Measurements from ENCODE around the gene LRRC23. TPM values are rescaled to one million over a fixed set of nuclear protein-coding genes. Genes with fewer than 3 reads are reported as not detected.
A peak's percentile ranks its signal among the peaks of the same experiment; 100 is the strongest.
"Not testable (repeated sequence)": the region's sequence is repeated elsewhere in the genome, so short reads cannot be mapped to it uniquely, and the experiment has no call there.

The LRRC23 gene
- total RNA-seq, 1 experiment from 2014 or later = 5.1 TPM

GRCh38 chr12:6873094-6874014 lies 31.3 kb upstream of the LRRC23 start, which contains the start of gene SPSB2:
Gene SPSB2 (minus strand): TSS chr12:6873303. CDS start chr12:6872901, 402 bp downstream.
- H4K20me1 ChIP-seq (ENCODE audit: low read length) = peaks cover 19% of the 10 kb centered on the region
- TF ChIP-seq, protein P1, sequence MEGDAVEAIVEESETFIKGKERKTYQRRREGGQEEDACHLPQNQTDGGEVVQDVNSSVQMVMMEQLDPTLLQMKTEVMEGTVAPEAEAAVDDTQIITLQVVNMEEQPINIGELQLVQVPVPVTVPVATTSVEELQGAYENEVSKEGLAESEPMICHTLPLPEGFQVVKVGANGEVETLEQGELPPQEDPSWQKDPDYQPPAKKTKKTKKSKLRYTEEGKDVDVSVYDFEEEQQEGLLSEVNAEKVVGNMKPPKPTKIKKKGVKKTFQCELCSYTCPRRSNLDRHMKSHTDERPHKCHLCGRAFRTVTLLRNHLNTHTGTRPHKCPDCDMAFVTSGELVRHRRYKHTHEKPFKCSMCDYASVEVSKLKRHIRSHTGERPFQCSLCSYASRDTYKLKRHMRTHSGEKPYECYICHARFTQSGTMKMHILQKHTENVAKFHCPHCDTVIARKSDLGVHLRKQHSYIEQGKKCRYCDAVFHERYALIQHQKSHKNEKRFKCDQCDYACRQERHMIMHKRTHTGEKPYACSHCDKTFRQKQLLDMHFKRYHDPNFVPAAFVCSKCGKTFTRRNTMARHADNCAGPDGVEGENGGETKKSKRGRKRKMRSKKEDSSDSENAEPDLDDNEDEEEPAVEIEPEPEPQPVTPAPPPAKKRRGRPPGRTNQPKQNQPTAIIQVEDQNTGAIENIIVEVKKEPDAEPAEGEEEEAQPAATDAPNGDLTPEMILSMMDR (conservative IDR thresholded peaks at IDR 0.05; ENCODE audit: low read depth, low read length) = no peak
- TF ChIP-seq EZH2phosphoT487 (IDR thresholded peaks at IDR 0.05; ENCODE audit: borderline replicate concordance, low read length) (no peak), EZH2 (IDR thresholded peaks at IDR 0.05; ENCODE audit: low read length, unreplicated experiment) (no peak)
- intact Hi-C loops (cut with micrococcal nuclease) = loop anchor here (1.0 kb wide), 1 partner anchor 18 kb away; no protein-coding TSS in a partner anchor
- H3K27me3 ChIP-seq (ENCODE audit: low read length) = no peaks in the 10 kb centered on the region
- H3K4me2 ChIP-seq (ENCODE audit: low read length) = peak within 1 kb of the TSS; percentile 98
- peaks cover 31% of the 10 kb centered on the region for H3K4me1 ChIP-seq (ENCODE audit: insufficient read depth, low read length)
- no peaks in the 10 kb centered on the region for H3K9me3 ChIP-seq (ENCODE audit: low read length)
- ChIA-PET POLR2A (ENCODE audit: unreplicated experiment) (interaction anchor here (0.5 to 1.1 kb wide), 3 partner anchors 9 to 339 kb away, joined by 4 to 22 read pairs (median 10); partner anchors contain the start of gene GAPDH), CTCF (interaction anchor here (0.5 to 1.9 kb wide), 5 partner anchors 18 to 206 kb away, joined by 3 to 12 read pairs (median 5); partner anchors contain the start of genes C12orf57, RNU7-1 and USP5)
- peak within 1 kb of the TSS; percentile 78 for H3K4me3 ChIP-seq (ENCODE audit: low read length)
- no TSS peak for BruUV-seq (replicated peaks)
- peak within 1 kb of the TSS; percentile 51 for H2AFZ ChIP-seq (ENCODE audit: low read length)
- peaks cover 3% of the 10 kb centered on the region for H3F3A ChIP-seq (ENCODE audit: low read length, unreplicated experiment)
- ATAC-seq (peak; percentile 68), DNase-seq (peak; percentile 94)
- H3K27ac ChIP-seq (ENCODE audit: low read length) = peak within 1 kb of the TSS; percentile 28; the same call in 1 of the 2 replicates
- H3K9ac ChIP-seq (ENCODE audit: low read length) = peak within 1 kb of the TSS; percentile 74
- peaks cover 20% of the 10 kb centered on the region for H3K36me3 ChIP-seq (ENCODE audit: low read depth, low read length)
- H3K79me2 ChIP-seq (ENCODE audit: low read length) = peaks cover 22% of the 10 kb centered on the region
- H3K9me2 ChIP-seq (replicated peaks; ENCODE audit: low read length) = no peaks in the 10 kb centered on the region

- Histone ChIP-seq H3K4me3 (ENCODE audit: low read length) (peak overlapping the region; percentile 78), H3K27ac (ENCODE audit: low read length) (peak overlapping the region; percentile 1; the same call in 1 of the 2 replicates), H3K4me2 (ENCODE audit: low read length) (peak overlapping the region; percentile 98), H2AFZ (ENCODE audit: low read length) (peak overlapping the region; percentile 51; the same call in 1 of the 2 replicates), H3K36me3 (ENCODE audit: low read depth, low read length) (peaks cover 18% of the 10 kb centered on the region), H4K20me1 (ENCODE audit: low read length) (peaks cover 13% of the 10 kb centered on the region), H3K79me2 (ENCODE audit: low read length) (peaks cover 16% of the 10 kb centered on the region), H3K4me1 (ENCODE audit: insufficient read depth, low read length) (peaks cover 27% of the 10 kb centered on the region)
- BruUV-seq (replicated peaks); H3K27me3 ChIP-seq (ENCODE audit: low read length); POLR2A ChIA-PET (ENCODE audit: unreplicated experiment); H3K9ac ChIP-seq (ENCODE audit: low read length); H3K9me2 ChIP-seq (replicated peaks; ENCODE audit: low read length); H3K9me3 ChIP-seq (ENCODE audit: low read length); DNase-seq; ATAC-seq; CTCF ChIA-PET; H3F3A ChIP-seq (ENCODE audit: low read length, unreplicated experiment); intact Hi-C loops (cut with micrococcal nuclease): not testable (repeated sequence)
Measured at GRCh38 chr12:6874015-6874368, 30.6 kb upstream of the LRRC23 start.

GRCh38 chr12:6879824-6880223 lies 24.8 kb upstream of the LRRC23 start:
- BruUV-seq (replicated peaks); H3F3A ChIP-seq (ENCODE audit: low read length, unreplicated experiment); ATAC-seq; intact Hi-C loops (cut with micrococcal nuclease); H3K79me2 ChIP-seq (ENCODE audit: low read length); H3K27me3 ChIP-seq (ENCODE audit: low read length); H3K9me2 ChIP-seq (replicated peaks; ENCODE audit: low read length); H2AFZ ChIP-seq (ENCODE audit: low read length); H4K20me1 ChIP-seq (ENCODE audit: low read length); CTCF ChIA-PET; H3K4me2 ChIP-seq (ENCODE audit: low read length); H3K36me3 ChIP-seq (ENCODE audit: low read depth, low read length); H3K27ac ChIP-seq (ENCODE audit: low read length); H3K4me3 ChIP-seq (ENCODE audit: low read length); H3K4me1 ChIP-seq (ENCODE audit: insufficient read depth, low read length); H3K9me3 ChIP-seq (ENCODE audit: low read length); DNase-seq; H3K9ac ChIP-seq (ENCODE audit: low read length): not testable (repeated sequence)
- POLR2A ChIA-PET (ENCODE audit: unreplicated experiment) = interaction anchor here (0.6 kb wide), 1 partner anchor 64 kb away, joined by 17 read pairs; the partner anchor contains the start of gene RNU7-1

All from PC-3 (cell line).